ENCODE data around the gene KRT82. TPM values are rescaled to one million over a fixed set of nuclear protein-coding genes. Genes with fewer than 3 reads are reported as not detected.

Gene KRT82
- polyA plus RNA-seq, 2 donors = not detected

DNA sequence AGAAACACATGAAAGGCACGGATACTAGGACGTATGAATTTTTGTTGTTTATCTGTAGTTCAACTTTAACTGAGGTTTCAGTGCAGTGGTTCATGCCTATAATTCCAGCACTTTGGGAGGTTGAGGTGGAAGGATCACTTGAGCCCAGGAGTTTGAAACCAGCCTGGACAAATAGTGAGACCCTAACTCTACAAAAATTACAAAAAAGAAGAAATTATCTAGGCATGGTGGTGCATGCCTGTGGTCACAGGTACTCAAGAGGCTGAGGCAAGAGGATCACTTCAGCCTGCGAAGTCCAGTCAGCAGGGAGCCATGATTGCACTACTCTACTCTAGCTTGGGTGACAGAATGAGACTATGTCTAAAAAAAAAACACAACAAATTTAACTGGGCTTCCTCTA lies 37.8 kb upstream of the KRT82 start:
- no peaks in the 10 kb centered on the region for H3K9me3 ChIP-seq (ENCODE audit: control insufficient read depth in 2 of 2, insufficient read depth in 1 of 2, low read depth in 1 of 2, low read length in 1 of 2)
- peaks cover 0 to 5% of the 10 kb centered on the region in 2 donors for H3K36me3 ChIP-seq (ENCODE audit: control insufficient read depth in 2 of 2, insufficient read depth in 2 of 2, low read length in 1 of 2)
- H3K4me1 ChIP-seq (ENCODE audit: control insufficient read depth in 2 of 2, insufficient read depth in 2 of 2, low read length in 1 of 2) = peaks cover 4 to 17% of the 10 kb centered on the region in 2 donors
- no peaks in the 10 kb centered on the region for H3K27me3 ChIP-seq (ENCODE audit: control insufficient read depth in 1 of 2, insufficient read depth in 2 of 2, low read length in 2 of 2)
- WGBS, 2 donors = 86 to 94% methylated on average over 3 of the region's 3 CpGs
- no peak overlapping the region for H3K4me3 ChIP-seq (ENCODE audit: low read depth in 1 of 2, low read length in 2 of 2)
- H3K27ac ChIP-seq (ENCODE audit: low read depth in 2 of 2, low read length in 1 of 2) = peak overlapping the region in 1 of 2 donors; percentile 34

DNA sequence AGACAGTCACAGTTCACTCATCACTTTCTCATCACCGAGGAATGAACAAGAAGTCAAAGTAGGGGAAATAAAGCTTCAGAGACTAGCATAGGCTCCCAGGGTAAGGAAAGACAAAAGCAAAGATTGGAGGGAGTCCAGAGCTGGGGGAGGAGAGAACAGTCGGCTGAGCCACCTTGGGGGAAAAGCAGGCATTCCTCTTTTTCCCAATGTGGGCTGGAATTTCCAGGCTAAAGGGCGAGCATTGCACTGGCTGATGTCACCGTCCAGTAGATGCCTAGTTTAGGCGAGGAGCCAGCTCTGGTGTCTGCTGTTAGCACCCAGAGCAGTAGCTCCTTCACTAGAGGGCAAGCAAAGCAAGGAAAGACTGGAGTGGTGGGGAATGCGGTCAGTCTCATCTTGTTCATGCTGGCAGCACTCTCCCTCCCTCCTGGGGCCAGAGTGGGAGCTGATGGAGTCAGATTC lies 36.5 kb upstream of the KRT82 start:
- no peaks in the 10 kb centered on the region for H3K9me3 ChIP-seq (ENCODE audit: control insufficient read depth in 2 of 2, insufficient read depth in 1 of 2, low read depth in 1 of 2, low read length in 1 of 2)
- no peak overlapping the region for H3K27ac ChIP-seq (ENCODE audit: low read depth in 2 of 2, low read length in 1 of 2)
- H3K36me3 ChIP-seq (ENCODE audit: control insufficient read depth in 2 of 2, insufficient read depth in 2 of 2, low read length in 1 of 2) = no peaks in the 10 kb centered on the region
- H3K4me3 ChIP-seq (ENCODE audit: low read depth in 1 of 2, low read length in 2 of 2) = no peak overlapping the region
- peaks cover 4 to 20% of the 10 kb centered on the region in 2 donors for H3K4me1 ChIP-seq (ENCODE audit: control insufficient read depth in 2 of 2, insufficient read depth in 2 of 2, low read length in 1 of 2)
- 39 to 44% methylated on average over 6 of the region's 6 CpGs for WGBS, 2 donors
- H3K27me3 ChIP-seq (ENCODE audit: control insufficient read depth in 1 of 2, insufficient read depth in 2 of 2, low read length in 2 of 2) = no peaks in the 10 kb centered on the region

DNA sequence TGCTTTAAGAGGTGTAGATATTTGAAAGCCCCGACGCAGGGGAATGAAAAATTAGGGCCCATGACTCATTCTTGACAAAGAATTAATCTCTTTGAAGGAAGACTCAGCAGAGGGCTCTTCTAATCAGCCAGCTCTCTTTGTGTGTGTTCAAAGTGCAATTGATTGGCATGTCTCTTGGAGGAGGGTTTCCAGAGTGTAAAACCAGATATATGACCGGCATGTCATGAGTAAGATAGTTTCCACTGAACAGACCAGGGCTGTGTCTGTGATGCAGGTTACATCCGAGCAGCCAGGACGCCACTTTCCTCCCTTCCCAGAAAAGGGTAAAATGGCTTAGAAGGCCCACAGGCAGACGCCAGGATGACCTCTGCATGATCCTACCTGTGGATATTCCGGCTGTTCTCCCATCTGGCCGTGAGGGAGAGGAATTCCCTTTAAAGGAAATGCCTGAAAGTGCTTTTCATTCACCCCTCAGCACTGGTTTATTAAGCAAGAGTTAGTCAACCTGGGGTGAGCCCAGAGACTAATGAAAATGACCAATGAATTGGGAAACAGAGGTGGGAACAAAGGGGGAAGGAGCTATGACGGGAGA lies 35.3 kb upstream of the KRT82 start:
- H3K27ac ChIP-seq (ENCODE audit: low read depth in 2 of 2, low read length in 1 of 2) = peak overlapping the region; percentile 74 to 89
- H3K27me3 ChIP-seq (ENCODE audit: control insufficient read depth in 1 of 2, insufficient read depth in 2 of 2, low read length in 2 of 2) = no peaks in the 10 kb centered on the region
- peaks cover 4 to 25% of the 10 kb centered on the region in 2 donors for H3K4me1 ChIP-seq (ENCODE audit: control insufficient read depth in 2 of 2, insufficient read depth in 2 of 2, low read length in 1 of 2)
- 45 to 46% methylated on average over 9 of the region's 9 CpGs for WGBS, 2 donors
- no peaks in the 10 kb centered on the region for H3K36me3 ChIP-seq (ENCODE audit: control insufficient read depth in 2 of 2, insufficient read depth in 2 of 2, low read length in 1 of 2)
- no peak overlapping the region for H3K4me3 ChIP-seq (ENCODE audit: low read depth in 1 of 2, low read length in 2 of 2)
- H3K9me3 ChIP-seq (ENCODE audit: control insufficient read depth in 2 of 2, insufficient read depth in 1 of 2, low read depth in 1 of 2, low read length in 1 of 2) = no peaks in the 10 kb centered on the region

DNA sequence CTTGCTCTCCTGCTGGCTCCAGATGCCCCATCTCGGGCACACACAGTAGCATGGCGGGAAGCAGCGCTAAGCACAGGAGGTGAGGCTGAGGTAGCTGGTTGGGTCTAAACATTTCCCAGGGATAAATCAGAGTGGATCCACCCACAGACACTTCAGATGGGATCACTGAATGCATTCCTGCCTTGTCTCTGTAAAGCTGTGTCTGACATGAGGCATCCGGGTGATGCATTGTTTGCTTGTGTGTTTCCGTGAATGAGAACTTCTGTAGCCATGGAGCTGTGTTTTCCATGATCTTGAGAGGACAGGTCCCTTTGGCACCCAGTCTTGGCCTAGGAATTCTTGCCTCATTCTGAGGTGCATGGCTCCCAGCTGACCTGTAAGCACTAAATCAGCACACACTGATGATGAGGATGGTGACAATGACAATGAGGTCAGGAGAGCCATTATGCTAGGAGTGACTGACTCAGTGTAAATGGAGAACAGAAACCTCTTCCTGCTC lies 34.7 kb upstream of the KRT82 start:
- 53 to 61% methylated on average over 5 of the region's 5 CpGs for WGBS, 2 donors
- H3K36me3 ChIP-seq (ENCODE audit: control insufficient read depth in 2 of 2, insufficient read depth in 2 of 2, low read length in 1 of 2) = no peaks in the 10 kb centered on the region
- peaks cover 4 to 26% of the 10 kb centered on the region in 2 donors for H3K4me1 ChIP-seq (ENCODE audit: control insufficient read depth in 2 of 2, insufficient read depth in 2 of 2, low read length in 1 of 2)
- H3K27me3 ChIP-seq (ENCODE audit: control insufficient read depth in 1 of 2, insufficient read depth in 2 of 2, low read length in 2 of 2) = no peaks in the 10 kb centered on the region
- H3K27ac ChIP-seq (ENCODE audit: low read depth in 2 of 2, low read length in 1 of 2) = peak overlapping the region; percentile 74 to 89
- H3K4me3 ChIP-seq (ENCODE audit: low read depth in 1 of 2, low read length in 2 of 2) = no peak overlapping the region
- no peaks in the 10 kb centered on the region for H3K9me3 ChIP-seq (ENCODE audit: control insufficient read depth in 2 of 2, insufficient read depth in 1 of 2, low read depth in 1 of 2, low read length in 1 of 2)

DNA sequence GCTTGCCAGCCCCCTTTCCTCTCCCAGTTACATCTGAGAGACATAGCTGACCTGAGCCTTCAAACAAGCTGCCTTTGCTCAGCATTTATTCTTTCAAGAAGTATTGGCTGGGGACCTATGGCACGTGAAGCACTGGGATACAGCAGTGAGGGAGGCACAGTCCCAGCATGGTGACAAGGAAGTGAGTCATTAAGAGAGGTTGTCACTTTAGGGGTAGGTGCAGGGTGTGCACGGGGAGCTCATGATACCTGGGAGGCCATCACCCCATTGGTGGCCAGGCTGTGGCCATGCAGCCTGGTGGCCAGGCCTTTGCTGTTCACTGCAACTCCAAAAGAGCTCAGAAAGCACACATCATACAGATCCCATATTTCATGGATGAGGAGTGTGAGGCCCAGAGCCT lies 33.7 kb upstream of the KRT82 start:
- no peaks in the 10 kb centered on the region for H3K9me3 ChIP-seq (ENCODE audit: control insufficient read depth in 2 of 2, insufficient read depth in 1 of 2, low read depth in 1 of 2, low read length in 1 of 2)
- 45 to 56% methylated on average over 2 of the region's 2 CpGs for WGBS, 2 donors

DNA sequence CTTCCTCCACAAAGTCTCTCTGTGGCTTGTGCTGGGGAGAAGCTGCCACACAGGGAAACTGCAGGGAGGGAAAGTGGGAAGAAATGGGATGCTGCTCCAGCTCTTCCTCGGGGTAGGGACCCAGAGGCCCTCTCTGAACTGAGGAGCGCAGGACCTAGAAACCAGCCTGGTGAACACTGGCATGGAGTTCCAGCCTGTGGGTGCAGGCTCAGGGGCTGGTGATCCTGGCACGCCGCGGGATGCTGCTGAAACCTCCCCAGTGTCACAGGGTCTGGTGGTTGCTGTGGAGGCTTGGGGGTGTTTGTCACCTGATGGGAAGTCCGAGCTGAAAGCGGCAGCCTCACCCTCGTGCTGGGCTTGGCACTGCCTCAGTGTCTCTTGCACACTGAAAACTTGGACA lies 33.3 kb upstream of the KRT82 start:
- 80 to 81% methylated on average over 8 of the region's 8 CpGs for WGBS, 2 donors
- peak overlapping the region in 1 of 2 donors; percentile 65 for H3K27ac ChIP-seq (ENCODE audit: low read depth in 2 of 2, low read length in 1 of 2)
- no peaks in the 10 kb centered on the region for H3K27me3 ChIP-seq (ENCODE audit: control insufficient read depth in 1 of 2, insufficient read depth in 2 of 2, low read length in 2 of 2)
- peaks cover 4 to 24% of the 10 kb centered on the region in 2 donors for H3K4me1 ChIP-seq (ENCODE audit: control insufficient read depth in 2 of 2, insufficient read depth in 2 of 2, low read length in 1 of 2)
- no peaks in the 10 kb centered on the region for H3K36me3 ChIP-seq (ENCODE audit: control insufficient read depth in 2 of 2, insufficient read depth in 2 of 2, low read length in 1 of 2)
- H3K9me3 ChIP-seq (ENCODE audit: control insufficient read depth in 2 of 2, insufficient read depth in 1 of 2, low read depth in 1 of 2, low read length in 1 of 2) = no peaks in the 10 kb centered on the region
- no peak overlapping the region for H3K4me3 ChIP-seq (ENCODE audit: low read depth in 1 of 2, low read length in 2 of 2)

More for the DNA sequence above, 33.7 kb upstream of the KRT82 start:
- H3K4me1 ChIP-seq (ENCODE audit: control insufficient read depth in 2 of 2, insufficient read depth in 2 of 2, low read length in 1 of 2) = peaks cover 4 to 26% of the 10 kb centered on the region in 2 donors
- H3K27ac ChIP-seq (ENCODE audit: low read depth in 2 of 2, low read length in 1 of 2) = peak overlapping the region in 1 of 2 donors; percentile 65
- no peaks in the 10 kb centered on the region for H3K27me3 ChIP-seq (ENCODE audit: control insufficient read depth in 1 of 2, insufficient read depth in 2 of 2, low read length in 2 of 2)
- H3K4me3 ChIP-seq (ENCODE audit: low read depth in 1 of 2, low read length in 2 of 2) = no peak overlapping the region
- H3K36me3 ChIP-seq (ENCODE audit: control insufficient read depth in 2 of 2, insufficient read depth in 2 of 2, low read length in 1 of 2) = no peaks in the 10 kb centered on the region

DNA sequence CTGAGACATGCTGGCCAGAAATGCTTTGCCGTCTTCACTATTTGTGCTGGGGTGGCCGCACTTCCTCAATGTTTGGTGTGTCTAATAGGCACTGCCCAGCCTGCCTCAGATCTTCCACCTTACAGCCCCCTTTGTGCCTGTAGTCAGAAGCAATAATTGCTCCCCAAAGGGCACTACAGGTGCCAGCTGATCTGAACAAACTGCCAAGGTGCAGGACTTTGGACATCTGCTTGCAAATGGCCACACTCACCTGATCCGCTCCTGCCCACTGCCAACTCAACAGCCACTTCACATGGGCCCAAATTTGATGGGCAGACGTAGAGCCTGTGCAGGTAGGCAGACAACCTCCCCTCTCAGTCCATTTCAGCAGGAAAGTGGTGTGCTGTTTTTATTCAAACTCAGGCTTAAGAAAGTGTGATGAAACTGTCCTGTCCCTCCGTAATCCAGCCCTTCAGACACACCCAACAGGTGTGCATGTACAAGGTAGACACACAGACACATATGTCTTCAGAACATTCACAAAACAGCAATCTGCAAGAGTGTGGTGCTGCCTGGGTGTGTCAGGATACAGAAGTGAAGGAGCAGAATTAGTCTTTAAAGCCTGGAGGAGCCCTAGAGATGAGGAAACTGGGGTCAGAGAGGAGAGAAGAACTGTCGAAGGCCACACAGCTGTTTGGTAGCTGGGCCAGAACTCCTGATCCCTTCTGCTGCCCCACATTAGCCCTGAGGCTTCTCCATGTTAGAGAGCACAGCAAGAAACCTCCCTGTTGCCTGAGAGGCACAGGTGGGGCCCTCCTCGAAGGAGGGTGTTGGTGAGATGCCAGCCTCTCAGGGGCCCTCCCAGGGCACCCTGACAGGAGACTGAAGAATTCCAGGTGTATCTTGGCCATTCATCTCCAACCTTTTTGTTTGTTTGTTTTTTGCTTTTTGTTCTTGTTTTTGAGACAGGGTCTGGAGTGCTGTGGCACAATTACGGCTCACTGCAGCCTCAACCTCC lies 32.5 kb upstream of the KRT82 start:
- Histone ChIP-seq H3K27me3 (ENCODE audit: control insufficient read depth in 1 of 2, insufficient read depth in 2 of 2, low read length in 2 of 2) (no peaks in the 10 kb centered on the region), H3K27ac (ENCODE audit: low read depth in 2 of 2, low read length in 1 of 2) (peak overlapping the region; percentile 46 to 72), H3K4me3 (ENCODE audit: low read depth in 1 of 2, low read length in 2 of 2) (no peak overlapping the region), H3K4me1 (ENCODE audit: control insufficient read depth in 2 of 2, insufficient read depth in 2 of 2, low read length in 1 of 2) (peaks cover 4 to 22% of the 10 kb centered on the region in 2 donors), H3K36me3 (ENCODE audit: control insufficient read depth in 2 of 2, insufficient read depth in 2 of 2, low read length in 1 of 2) (no peaks in the 10 kb centered on the region), H3K9me3 (ENCODE audit: control insufficient read depth in 2 of 2, insufficient read depth in 1 of 2, low read depth in 1 of 2, low read length in 1 of 2) (no peaks in the 10 kb centered on the region)
- 69 to 81% methylated on average over 8 of the region's 8 CpGs for WGBS, 2 donors

DNA sequence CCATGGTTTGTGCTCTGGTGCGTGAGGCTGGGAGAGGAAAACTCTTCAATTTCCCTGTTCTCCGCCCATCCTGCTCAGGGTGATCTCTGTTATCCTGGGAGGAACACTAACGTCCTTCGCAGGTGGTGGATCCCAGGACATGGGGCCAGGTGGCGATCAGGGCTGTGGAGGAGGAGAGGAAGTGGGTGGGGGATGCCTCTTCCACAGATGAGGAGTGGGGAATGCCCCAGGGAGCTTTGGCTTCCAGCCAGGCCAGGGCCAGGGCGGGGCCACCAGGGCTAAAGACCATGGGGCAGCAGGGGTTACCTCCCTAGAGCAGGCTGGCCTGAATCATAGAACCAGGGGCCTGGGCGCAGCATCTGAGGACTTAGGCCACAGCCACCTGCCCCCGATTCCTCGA lies 31.4 kb upstream of the KRT82 start:
- 64 to 76% methylated on average over 9 of the region's 9 CpGs for WGBS, 2 donors
- no peaks in the 10 kb centered on the region for H3K36me3 ChIP-seq (ENCODE audit: control insufficient read depth in 2 of 2, insufficient read depth in 2 of 2, low read length in 1 of 2)
- no peak overlapping the region for H3K4me3 ChIP-seq (ENCODE audit: low read depth in 1 of 2, low read length in 2 of 2)
- peak overlapping the region in 1 of 2 donors; percentile 10 for H3K27ac ChIP-seq (ENCODE audit: low read depth in 2 of 2, low read length in 1 of 2)
- H3K27me3 ChIP-seq (ENCODE audit: control insufficient read depth in 1 of 2, insufficient read depth in 2 of 2, low read length in 2 of 2) = no peaks in the 10 kb centered on the region
- no peaks in the 10 kb centered on the region for H3K9me3 ChIP-seq (ENCODE audit: control insufficient read depth in 2 of 2, insufficient read depth in 1 of 2, low read depth in 1 of 2, low read length in 1 of 2)
- H3K4me1 ChIP-seq (ENCODE audit: control insufficient read depth in 2 of 2, insufficient read depth in 2 of 2, low read length in 1 of 2) = peaks cover 4 to 19% of the 10 kb centered on the region in 2 donors

DNA sequence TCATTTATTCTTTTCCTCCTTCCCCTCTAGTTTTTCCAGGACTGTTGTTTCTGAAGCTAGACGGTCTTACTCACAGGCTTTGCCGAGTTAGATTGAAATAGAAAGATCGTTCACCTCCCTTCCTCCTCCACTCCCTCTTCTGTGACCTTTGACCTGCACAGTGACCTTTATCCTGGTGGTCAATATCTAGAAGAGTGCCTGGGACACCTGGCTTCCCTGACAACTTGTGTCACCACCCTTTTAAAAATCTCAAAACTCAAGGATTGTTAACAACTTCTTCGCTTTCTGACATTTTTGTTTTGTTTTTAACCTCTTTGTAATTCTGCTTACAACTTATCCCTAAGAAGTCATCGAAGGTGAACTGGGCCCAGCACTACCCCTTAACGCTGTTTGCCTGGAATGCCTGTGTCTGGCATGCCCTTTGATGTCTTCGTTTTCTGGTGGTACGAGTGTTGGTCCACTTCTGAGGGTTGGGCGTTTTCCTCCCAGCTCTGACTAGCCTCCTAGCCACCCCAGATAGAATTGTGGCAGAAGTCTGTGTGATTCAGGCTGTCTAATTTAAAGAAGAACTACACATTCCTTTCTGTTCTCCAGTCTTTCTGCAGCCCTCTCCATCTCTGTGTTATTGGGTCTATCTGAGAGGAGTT lies 30.8 kb upstream of the KRT82 start:
- WGBS, 2 donors = 58 to 64% methylated on average over 9 of the region's 9 CpGs
- H3K27ac ChIP-seq (ENCODE audit: low read depth in 2 of 2, low read length in 1 of 2) = peak overlapping the region; percentile 10 to 30
- peaks cover 4 to 19% of the 10 kb centered on the region in 2 donors for H3K4me1 ChIP-seq (ENCODE audit: control insufficient read depth in 2 of 2, insufficient read depth in 2 of 2, low read length in 1 of 2)
- no peaks in the 10 kb centered on the region for H3K36me3 ChIP-seq (ENCODE audit: control insufficient read depth in 2 of 2, insufficient read depth in 2 of 2, low read length in 1 of 2)
- H3K27me3 ChIP-seq (ENCODE audit: control insufficient read depth in 1 of 2, insufficient read depth in 2 of 2, low read length in 2 of 2) = no peaks in the 10 kb centered on the region
- no peaks in the 10 kb centered on the region for H3K9me3 ChIP-seq (ENCODE audit: control insufficient read depth in 2 of 2, insufficient read depth in 1 of 2, low read depth in 1 of 2, low read length in 1 of 2)
- no peak overlapping the region for H3K4me3 ChIP-seq (ENCODE audit: low read depth in 1 of 2, low read length in 2 of 2)

Data from esophagus (tissue), 2 donors.